ENCODE results near the gene PLCG2. TPM values are rescaled to one million over a fixed set of nuclear protein-coding genes. Genes with fewer than 3 reads are reported as not detected.
A peak's percentile ranks its signal among the peaks of the same experiment; 100 is the strongest.

PLCG2 gene
- total RNA-seq, 4 donors from 2014 or later, result 5.3 to 15.8 (median 9.5) TPM

DNA sequence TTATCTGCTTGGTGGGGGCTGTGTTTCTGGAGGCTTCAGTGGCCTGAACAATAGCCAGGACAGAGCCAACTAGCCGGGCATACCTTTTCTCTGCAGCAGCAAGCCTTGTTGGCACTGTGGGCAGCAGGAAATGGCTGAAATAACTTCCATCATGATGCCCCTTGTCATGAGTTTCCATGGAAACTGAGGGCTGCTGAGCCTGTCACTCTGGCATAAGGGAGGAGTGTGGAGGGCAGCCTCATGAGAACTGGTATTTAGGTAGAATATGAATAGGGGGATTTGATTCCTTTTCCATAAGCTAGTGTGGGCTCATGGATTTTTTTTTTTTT is 39.4 kb downstream of the PLCG2 start:
- WGBS, 2 donors, result 63% methylated on average over 1 of the region's 1 CpG; no CpG with 5 or more reads in 1 of the 2 donors

DNA sequence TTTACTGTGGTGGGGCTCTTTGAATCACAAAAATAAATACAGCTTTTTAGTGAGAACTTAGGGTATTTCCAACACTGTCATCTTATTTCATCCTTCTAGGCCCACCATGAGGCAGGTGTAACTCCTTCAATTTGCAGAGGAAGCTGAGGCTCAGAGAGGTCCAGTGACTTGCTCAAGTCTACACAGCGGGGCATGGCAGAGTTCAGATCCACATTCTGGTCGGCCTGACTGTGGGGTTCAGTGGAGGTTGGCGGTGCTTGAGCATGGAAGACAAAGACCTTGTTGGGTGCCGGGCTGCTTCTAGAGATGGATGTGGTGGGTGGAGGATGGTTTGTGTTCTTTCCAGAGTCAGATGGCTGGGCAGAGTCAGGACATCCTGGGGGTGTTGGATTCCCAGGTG is 39.8 kb downstream of the PLCG2 start:
- WGBS, 2 donors, result 80 to 100% methylated on average over 1 to 4 of the region's 4 CpGs
- Histone ChIP-seq H3K36me3 (no peaks in the 10 kb centered on the region), H3K27me3 (no peaks in the 10 kb centered on the region), H3K9me3 (no peaks in the 10 kb centered on the region), H3K4me1 (peaks cover 0 to 9% (median 0%) of the 10 kb centered on the region in 3 donors), H3K4me3 (no peak overlapping the region), H3K27ac (no peak overlapping the region)
- intact Hi-C loops (cut with DNase I), result no loop called here
- no peak for DNase-seq
- TF ChIP-seq, protein P1, sequence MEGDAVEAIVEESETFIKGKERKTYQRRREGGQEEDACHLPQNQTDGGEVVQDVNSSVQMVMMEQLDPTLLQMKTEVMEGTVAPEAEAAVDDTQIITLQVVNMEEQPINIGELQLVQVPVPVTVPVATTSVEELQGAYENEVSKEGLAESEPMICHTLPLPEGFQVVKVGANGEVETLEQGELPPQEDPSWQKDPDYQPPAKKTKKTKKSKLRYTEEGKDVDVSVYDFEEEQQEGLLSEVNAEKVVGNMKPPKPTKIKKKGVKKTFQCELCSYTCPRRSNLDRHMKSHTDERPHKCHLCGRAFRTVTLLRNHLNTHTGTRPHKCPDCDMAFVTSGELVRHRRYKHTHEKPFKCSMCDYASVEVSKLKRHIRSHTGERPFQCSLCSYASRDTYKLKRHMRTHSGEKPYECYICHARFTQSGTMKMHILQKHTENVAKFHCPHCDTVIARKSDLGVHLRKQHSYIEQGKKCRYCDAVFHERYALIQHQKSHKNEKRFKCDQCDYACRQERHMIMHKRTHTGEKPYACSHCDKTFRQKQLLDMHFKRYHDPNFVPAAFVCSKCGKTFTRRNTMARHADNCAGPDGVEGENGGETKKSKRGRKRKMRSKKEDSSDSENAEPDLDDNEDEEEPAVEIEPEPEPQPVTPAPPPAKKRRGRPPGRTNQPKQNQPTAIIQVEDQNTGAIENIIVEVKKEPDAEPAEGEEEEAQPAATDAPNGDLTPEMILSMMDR (IDR thresholded peaks at IDR 0.05), result no peak
- TF ChIP-seq POLR2A (IDR thresholded peaks at IDR 0.05), result no peak

More for the DNA sequence above, 39.4 kb downstream of the PLCG2 start:
- H3K4me1 ChIP-seq, result peaks cover 0 to 9% (median 0%) of the 10 kb centered on the region in 3 donors
- no peak overlapping the region for H3K4me3 ChIP-seq
- no peak for TF ChIP-seq POLR2A (IDR thresholded peaks at IDR 0.05)
- TF ChIP-seq, protein P1 (IDR thresholded peaks at IDR 0.05), result no peak
- intact Hi-C loops (cut with DNase I), result no loop called here
- no peaks in the 10 kb centered on the region for H3K27me3 ChIP-seq
- no peaks in the 10 kb centered on the region for H3K9me3 ChIP-seq
- no peaks in the 10 kb centered on the region for H3K36me3 ChIP-seq
- peak overlapping the region in 1 of 4 donors; percentile 58 for H3K27ac ChIP-seq
- DNase-seq, result no peak

- Histone ChIP-seq H3K4me3 (no peak overlapping the region), H3K27me3 (no peaks in the 10 kb centered on the region), H3K27ac (peak overlapping the region in 1 of 4 donors; percentile 58), H3K4me1 (peaks cover 0 to 9% (median 0%) of the 10 kb centered on the region in 3 donors), H3K36me3 (no peaks in the 10 kb centered on the region), H3K9me3 (no peaks in the 10 kb centered on the region)
- DNase-seq, result no peak
- intact Hi-C loops (cut with DNase I), result no loop called here
- TF ChIP-seq, protein P1 (IDR thresholded peaks at IDR 0.05), result no peak
- no peak for TF ChIP-seq POLR2A (IDR thresholded peaks at IDR 0.05)
- 74 to 80% methylated on average over 8 to 10 of the region's 10 CpGs for WGBS, 2 donors
These were observed 42.5 kb downstream of the PLCG2 start for GRCh38 chr16:81821436-81822128.

DNA sequence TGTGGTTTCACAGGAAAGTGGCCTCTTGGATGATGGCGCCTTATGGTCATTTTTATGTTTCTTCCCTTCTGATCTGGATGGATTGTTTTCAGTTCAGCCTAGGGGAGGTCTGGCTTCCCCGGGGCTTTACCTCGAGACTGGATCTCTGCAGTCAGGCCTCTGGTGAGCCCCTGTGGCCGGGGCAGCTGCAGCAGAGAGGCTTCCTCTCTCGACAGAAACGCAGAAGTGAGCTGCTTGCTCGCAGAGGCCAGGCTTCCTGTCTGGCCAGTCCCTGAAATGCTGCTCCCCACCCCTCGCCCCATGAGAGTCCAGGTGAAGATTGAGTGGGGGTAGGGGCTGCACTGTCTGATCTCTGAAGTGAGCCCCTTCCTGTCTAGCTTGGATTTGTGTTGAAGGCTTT is 44.0 kb downstream of the PLCG2 start:
- no peaks in the 10 kb centered on the region for H3K36me3 ChIP-seq
- no peak overlapping the region for H3K4me3 ChIP-seq
- H3K27me3 ChIP-seq, result no peaks in the 10 kb centered on the region
- no peak for DNase-seq
- intact Hi-C loops (cut with DNase I), result no loop called here
- peak in 1 of 4 donors; percentile 17 for TF ChIP-seq POLR2A (IDR thresholded peaks at IDR 0.05)
- TF ChIP-seq, protein P1 (IDR thresholded peaks at IDR 0.05), result no peak
- peaks cover 0 to 9% (median 0%) of the 10 kb centered on the region in 3 donors for H3K4me1 ChIP-seq
- no peaks in the 10 kb centered on the region for H3K9me3 ChIP-seq
- WGBS, 2 donors, result 59 to 100% methylated on average over 1 to 7 of the region's 8 CpGs
- peak overlapping the region in 3 of 4 donors; percentile 0 to 56 (median 51) for H3K27ac ChIP-seq

GRCh38 chr16:81823734-81824133 is 44.6 kb downstream of the PLCG2 start:
- no peak for TF ChIP-seq POLR2A (IDR thresholded peaks at IDR 0.05)
- TF ChIP-seq, protein P1 (IDR thresholded peaks at IDR 0.05), result no peak
- 64 to 93% methylated on average over 1 of the region's 1 CpG for WGBS, 2 donors
- no peak for DNase-seq
- H3K4me3 ChIP-seq, result no peak overlapping the region
- no peaks in the 10 kb centered on the region for H3K27me3 ChIP-seq
- H3K9me3 ChIP-seq, result no peaks in the 10 kb centered on the region
- peaks cover 0 to 9% (median 0%) of the 10 kb centered on the region in 3 donors for H3K4me1 ChIP-seq
- intact Hi-C loops (cut with DNase I), result no loop called here
- no peaks in the 10 kb centered on the region for H3K36me3 ChIP-seq
- no peak overlapping the region for H3K27ac ChIP-seq
